B cell (primary cell): ENCODE results near the gene HOXC13. TPM values are rescaled to one million over a fixed set of nuclear protein-coding genes. Genes with fewer than 3 reads are reported as not detected.

ENCODE experiments used
- ATAC-seq: fragments of 200-7000 bp; cut with Tn5 transposase; one replicate; pipeline ENCODE4 v1.10.0; 2021; ENCODE audit warnings: low read depth, mild to moderate bottlenecking, moderate number of reproducible peaks, moderate library complexity
- CTCF ChIA-PET: fragments of 350-600 bp; sonication (Branson Sonifier 250); formaldehyde crosslinking; loops from one replicate; lab custom pipeline; 2021; ENCODE audit warnings: antibody characterized with exemption, inconsistent platforms; lab: Charles Lee
- POLR2A ChIA-PET: fragments of 350-600 bp; sonication (Branson Sonifier 250); formaldehyde crosslinking; loops from one replicate; lab custom pipeline; 2021; ENCODE audit warnings: antibody characterized with exemption; lab: Charles Lee
- DNase-seq: peaks from one replicate; pipeline ENCODE4 v3.0.0; 2013
- H2AFZ ChIP-seq: 2 replicates; pipeline ENCODE4 v1.6.1; 2012; ENCODE audit warnings: mild to moderate bottlenecking, low read depth, low read length; ENCODE audit not compliant: insufficient read depth, poor library complexity, severe bottlenecking
- H3K27ac ChIP-seq, 2 donors: 1 replicate in 1 of 2; 2 replicates in 1 of 2; pipeline ENCODE4 v1.5.1; 2012 to 2013; ENCODE audit warnings: low read length in 2 of 2, mild to moderate bottlenecking in 2 of 2, moderate library complexity in 1 of 2
- H3K27me3 ChIP-seq, 4 experiments: fragments of 200-600 bp in 1 of 4; sonication (generic) in 1 of 4; replicated peaks in 1 of 4; 1 replicate in 2 of 4; 2 replicates in 2 of 4; pipeline versions ENCODE4 v1.6.1 to v1.7.0; 2013 to 2016; ENCODE audit warnings: low read length in 3 of 4, mild to moderate bottlenecking in 2 of 4, mixed read lengths in 1 of 4, moderate library complexity in 1 of 4; ENCODE audit not compliant: insufficient read depth in 4 of 4, control insufficient read depth in 3 of 4; ENCODE audit errors: control extremely low read depth in 1 of 4
- H3K36me3 ChIP-seq, 2 experiments: replicated peaks in 1 of 2; 1 replicate in 1 of 2; 2 replicates in 1 of 2; pipeline versions ENCODE4 v1.6.1 to v1.7.1; 2013; ENCODE audit warnings: low read length in 1 of 2; ENCODE audit not compliant: insufficient read depth in 2 of 2, control insufficient read depth in 1 of 2; ENCODE audit errors: control extremely low read depth in 1 of 2, extremely low read depth in 1 of 2
- H3K4me1 ChIP-seq, 2 donors: fragments of 200-600 bp in 1 of 2; sonication (generic) in 1 of 2; 1 replicate in 1 of 2; 2 replicates in 1 of 2; pipeline versions ENCODE4 v1.5.1 to v1.6.1; 2013 to 2017; ENCODE audit warnings: low read length in 2 of 2; ENCODE audit not compliant: control insufficient read depth in 2 of 2, insufficient read depth in 2 of 2
- H3K4me2 ChIP-seq: replicated peaks from 2 replicates; pipeline ENCODE3; 2012; ENCODE audit warnings: mild to moderate bottlenecking, low read depth, low read length; ENCODE audit not compliant: poor library complexity, severe bottlenecking
- H3K4me3 ChIP-seq, 5 experiments: fragments of 200-600 bp in 1 of 5; sonication (generic) in 1 of 5; 1 replicate in 3 of 5; 2 replicates in 2 of 5; pipeline versions ENCODE4 v1.5.1 to v1.7.0; 2011 to 2016; ENCODE audit warnings: low read length in 4 of 5, mild to moderate bottlenecking in 4 of 5, low read depth in 2 of 5, control low read depth in 1 of 5, moderate library complexity in 1 of 5; ENCODE audit not compliant: insufficient read depth in 1 of 5; ENCODE audit errors: control extremely low read depth in 1 of 5, extremely low read depth in 1 of 5
- H3K79me2 ChIP-seq: fragments of 200-600 bp; sonication (generic); one replicate; pipeline ENCODE4 v1.6.0; 2016; ENCODE audit warnings: low read length; ENCODE audit not compliant: control insufficient read depth, insufficient read depth
- H3K9ac ChIP-seq: fragments of 200-600 bp; sonication (generic); 2 replicates; pipeline ENCODE4 v1.6.1; 2017; ENCODE audit warnings: mild to moderate bottlenecking, low read length, moderate library complexity
- H3K9me3 ChIP-seq, 3 donors: one replicate each; pipeline versions ENCODE4 v1.6.1 to v1.7.1; 2013; ENCODE audit warnings: low read length in 2 of 3; ENCODE audit not compliant: control insufficient read depth in 2 of 3, insufficient read depth in 1 of 3; ENCODE audit errors: control extremely low read depth in 1 of 3
- H4K20me1 ChIP-seq: 2 replicates; pipeline ENCODE4 v1.6.0; 2012; ENCODE audit warnings: mild to moderate bottlenecking, low read length; ENCODE audit not compliant: insufficient read depth, control insufficient read depth, poor library complexity, severe bottlenecking
- H3K27ac Mint-ChIP-seq: one replicate; pipeline ENCODE4 v1.8.0; 2021; ENCODE audit warnings: mixed read lengths
- H3K27me3 Mint-ChIP-seq: one replicate; pipeline ENCODE4 v1.8.0; 2021; ENCODE audit warnings: mixed read lengths
- H3K4me1 Mint-ChIP-seq: one replicate; pipeline ENCODE4 v1.8.0; 2021; ENCODE audit warnings: mixed read lengths
- H3K4me3 Mint-ChIP-seq: one replicate; pipeline ENCODE4 v1.8.0; 2021; ENCODE audit warnings: mixed read lengths
- H3K9me3 Mint-ChIP-seq: one replicate; pipeline ENCODE4 v1.8.0; 2022; ENCODE audit warnings: mixed read lengths; ENCODE audit not compliant: insufficient read depth
- EZH2 ChIP-seq: IDR thresholded peaks from 2 replicates; pipeline ENCODE4 v1.6.1; 2012; ENCODE audit warnings: borderline replicate concordance, low read depth, mild to moderate bottlenecking, moderate library complexity, low read length; ENCODE audit not compliant: insufficient read depth, poor library complexity, severe bottlenecking
- WGBS: methylation state at CpG from one replicate; pipeline ENCODE4 v1.1.5; 2013; ENCODE audit warnings: missing lambda C conversion rate; ENCODE audit not compliant: insufficient coverage; 5-methylcytosine and 5-hydroxymethylcytosine counted together
- intact Hi-C: fragments of 100-400 bp; cut with micrococcal nuclease; formaldehyde crosslinking; loops from one replicate; pipeline ENCODE4 v1.10.0; 2022
- polyA plus RNA-seq: library from polyadenylated mRNA; depleted of rRNA; stranded (reverse); fragments of >200 nt; gene quantifications from 2 replicates; pipeline ENCODE4 v1.2.3, GENCODE V29; 2012
- total RNA-seq, 2 donors: library from RNA; stranded (reverse); fragments of 120-200 nt in 1 of 2; gene quantifications; 1 replicate in 1 of 2; 2 replicates in 1 of 2; pipeline versions ENCODE4 v1.2.3 to v1.2.4, GENCODE V29; 2013 to 2022
- TF ChIP-seq, protein P1 (sequence below): fragments of 200-600 bp; IDR thresholded peaks from one replicate; pipeline ENCODE4 v1.8.0; 2022; ENCODE audit warnings: antibody characterized with exemption, mild to moderate bottlenecking

The HOXC13 gene
- total and polyA plus RNA-seq, 2 donors (not counting 1 experiment from before 2014, with no cell fraction given): not detected

DNA sequence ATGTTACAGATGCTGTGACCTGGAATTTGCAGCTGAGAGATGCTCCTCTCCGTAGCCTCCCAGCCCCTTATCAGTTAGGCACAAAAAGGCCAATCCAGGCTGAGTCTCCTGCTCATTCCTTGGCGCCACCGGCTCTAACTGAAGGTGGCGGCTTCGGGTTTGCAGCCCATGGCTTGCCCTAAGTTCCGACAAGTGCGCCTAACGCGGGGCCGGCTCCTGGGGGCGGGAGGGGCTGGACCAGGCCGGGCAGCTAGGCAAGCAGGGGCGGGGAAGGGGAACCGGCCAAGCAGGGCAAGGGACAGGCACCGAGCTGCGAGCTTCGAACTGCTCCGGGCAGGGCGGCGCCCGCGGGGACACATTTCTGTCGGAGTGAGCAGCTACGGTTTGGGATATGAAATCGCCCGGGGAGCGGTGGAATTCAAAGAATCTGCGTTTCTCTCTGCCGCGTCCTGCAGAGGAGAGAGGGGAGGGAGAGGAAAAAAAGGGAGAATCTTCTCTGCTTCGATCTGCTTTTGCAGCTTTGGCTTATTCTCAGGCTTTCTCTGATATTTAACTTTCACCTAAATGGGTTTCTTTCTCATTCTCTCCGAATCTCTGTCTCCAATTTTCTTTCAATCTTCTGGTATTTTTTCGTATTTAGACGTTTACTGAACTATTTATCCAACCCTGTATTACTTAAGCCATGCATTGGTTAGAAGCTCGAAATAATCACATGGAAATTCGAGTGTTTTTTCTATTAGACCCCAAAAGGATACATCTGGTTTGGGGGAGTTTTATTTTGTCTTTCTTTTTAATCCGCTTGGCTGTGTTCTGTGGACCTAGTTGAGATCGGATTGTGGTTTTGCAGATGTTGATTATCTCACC, 14.5 kb downstream of the HOXC13 start:
- H4K20me1 ChIP-seq: no peaks in the 10 kb centered on the region
- no peak overlapping the region for H3K9ac ChIP-seq
- Mint-ChIP-seq H3K27me3 (peaks cover 70% of the 10 kb centered on the region), H3K4me1 (peaks cover 17% of the 10 kb centered on the region), H3K4me3 (no peak overlapping the region), H3K27ac (no peak overlapping the region), H3K9me3 (no peaks in the 10 kb centered on the region)
- no peak overlapping the region for H3K4me3 ChIP-seq
- intact Hi-C loops: loop anchor here (2.0 to 5.0 kb wide), 3 partner anchors 22 to 59 kb away; partner anchors contain the start of gene HOTAIR
- H3K79me2 ChIP-seq: no peaks in the 10 kb centered on the region
- no peak overlapping the region for H3K4me2 ChIP-seq
- no peak overlapping the region for H3K27ac ChIP-seq
- no peaks in the 10 kb centered on the region for H3K36me3 ChIP-seq
- peaks cover 0 to 98% (median 82%) of the 10 kb centered on the region in 4 experiments for H3K27me3 ChIP-seq
- peaks cover 0 to 88% (median 11%) of the 10 kb centered on the region in 3 donors for H3K9me3 ChIP-seq
- WGBS: 9% methylated on average over 31 of the region's 38 CpGs
- no peak for TF ChIP-seq EZH2
- peaks cover 14 to 55% of the 10 kb centered on the region in 2 donors for H3K4me1 ChIP-seq
- CTCF ChIA-PET: interaction anchor here (1.3 to 1.8 kb wide), 2 partner anchors 65 to 255 kb away, joined by 4 to 7 read pairs; no protein-coding TSS in a partner anchor
- no peak overlapping the region for H2AFZ ChIP-seq
- ATAC-seq (no peak), DNase-seq (peak; percentile 50)
- POLR2A ChIA-PET: no interaction called here

DNA sequence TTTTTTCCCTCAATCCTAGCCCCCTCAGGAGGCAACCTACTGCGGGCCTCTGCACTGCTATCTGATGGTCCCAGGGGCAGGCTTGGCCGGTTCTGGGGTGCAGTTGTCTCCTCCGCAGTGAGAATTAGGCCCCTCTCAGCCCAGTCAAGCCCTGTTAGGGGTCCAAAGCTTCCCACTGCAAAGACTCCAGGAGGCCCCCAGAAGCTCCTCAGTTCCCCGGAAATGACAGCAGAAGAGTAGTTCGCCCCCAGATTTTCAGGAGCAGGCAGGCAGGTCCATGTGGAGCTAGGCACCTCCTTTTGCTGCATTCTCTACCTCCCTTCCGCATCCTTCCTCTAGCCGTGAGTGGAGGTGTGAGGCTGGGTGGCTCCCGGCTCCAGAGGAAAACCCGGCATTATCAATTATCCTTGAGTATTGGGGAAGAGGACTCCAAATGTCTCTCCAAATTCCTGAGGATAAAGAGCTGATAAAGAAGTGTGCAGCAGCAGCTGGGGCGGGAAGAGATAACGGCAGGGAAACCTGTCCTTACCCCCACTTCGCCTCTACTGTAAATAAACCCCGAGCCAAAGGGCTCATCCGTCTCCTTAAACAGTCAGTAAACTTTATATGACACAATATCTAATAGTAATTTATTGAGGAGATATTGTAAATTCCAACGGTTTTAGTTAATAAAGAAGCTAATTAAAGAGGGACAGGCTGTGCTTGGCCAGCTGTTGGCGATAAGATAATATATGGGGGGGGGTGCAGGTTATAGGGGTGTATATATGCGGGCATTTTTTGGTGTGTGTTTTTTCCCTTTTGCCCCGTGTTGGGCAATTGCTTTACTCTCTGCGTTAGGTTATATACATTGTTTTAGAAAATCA, 15.4 kb downstream of the HOXC13 start:
- Histone ChIP-seq H3K4me2 (no peak overlapping the region), H3K4me3 (no peak overlapping the region), H3K36me3 (no peaks in the 10 kb centered on the region), H3K4me1 (peaks cover 14 to 54% of the 10 kb centered on the region in 2 donors), H3K9me3 (peaks cover 0 to 88% (median 11%) of the 10 kb centered on the region in 3 donors), H3K27ac (no peak overlapping the region), H3K27me3 (peaks cover 0 to 99% (median 83%) of the 10 kb centered on the region in 4 experiments), H4K20me1 (no peaks in the 10 kb centered on the region), H3K9ac (no peak overlapping the region), H3K79me2 (no peaks in the 10 kb centered on the region), H2AFZ (no peak overlapping the region)
- 18% methylated on average over 6 of the region's 19 CpGs for WGBS
- TF ChIP-seq, protein P1, sequence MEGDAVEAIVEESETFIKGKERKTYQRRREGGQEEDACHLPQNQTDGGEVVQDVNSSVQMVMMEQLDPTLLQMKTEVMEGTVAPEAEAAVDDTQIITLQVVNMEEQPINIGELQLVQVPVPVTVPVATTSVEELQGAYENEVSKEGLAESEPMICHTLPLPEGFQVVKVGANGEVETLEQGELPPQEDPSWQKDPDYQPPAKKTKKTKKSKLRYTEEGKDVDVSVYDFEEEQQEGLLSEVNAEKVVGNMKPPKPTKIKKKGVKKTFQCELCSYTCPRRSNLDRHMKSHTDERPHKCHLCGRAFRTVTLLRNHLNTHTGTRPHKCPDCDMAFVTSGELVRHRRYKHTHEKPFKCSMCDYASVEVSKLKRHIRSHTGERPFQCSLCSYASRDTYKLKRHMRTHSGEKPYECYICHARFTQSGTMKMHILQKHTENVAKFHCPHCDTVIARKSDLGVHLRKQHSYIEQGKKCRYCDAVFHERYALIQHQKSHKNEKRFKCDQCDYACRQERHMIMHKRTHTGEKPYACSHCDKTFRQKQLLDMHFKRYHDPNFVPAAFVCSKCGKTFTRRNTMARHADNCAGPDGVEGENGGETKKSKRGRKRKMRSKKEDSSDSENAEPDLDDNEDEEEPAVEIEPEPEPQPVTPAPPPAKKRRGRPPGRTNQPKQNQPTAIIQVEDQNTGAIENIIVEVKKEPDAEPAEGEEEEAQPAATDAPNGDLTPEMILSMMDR: no peak
- TF ChIP-seq EZH2: no peak
- POLR2A ChIA-PET: no interaction called here
- Mint-ChIP-seq H3K4me3 (no peak overlapping the region), H3K27me3 (peaks cover 70% of the 10 kb centered on the region), H3K27ac (peak overlapping the region; percentile 53), H3K9me3 (no peaks in the 10 kb centered on the region), H3K4me1 (peaks cover 17% of the 10 kb centered on the region)
- CTCF ChIA-PET: interaction anchor here (1.3 kb wide), 1 partner anchor 64 kb away, joined by 4 read pairs; no protein-coding TSS in a partner anchor
- ATAC-seq (no peak), DNase-seq (peak; percentile 30)
- intact Hi-C loops: loop anchor here (2.0 to 5.0 kb wide), 3 partner anchors 21 to 58 kb away; partner anchors contain the start of gene HOTAIR
